ENCODE measurements around the gene CUL4B. TPM values are rescaled to one million over a fixed set of nuclear protein-coding genes. Genes with fewer than 3 reads are reported as not detected.

CUL4B gene
- total RNA-seq, 4 donors from 2014 or later = 51.5 to 72.6 (median 53.7) TPM

GRCh38 chrX:120514236-120514635, 46.5 kb downstream of the CUL4B start:
- no peak for TF ChIP-seq CTCF (IDR thresholded peaks at IDR 0.05; ENCODE audit: low read depth)

DNA sequence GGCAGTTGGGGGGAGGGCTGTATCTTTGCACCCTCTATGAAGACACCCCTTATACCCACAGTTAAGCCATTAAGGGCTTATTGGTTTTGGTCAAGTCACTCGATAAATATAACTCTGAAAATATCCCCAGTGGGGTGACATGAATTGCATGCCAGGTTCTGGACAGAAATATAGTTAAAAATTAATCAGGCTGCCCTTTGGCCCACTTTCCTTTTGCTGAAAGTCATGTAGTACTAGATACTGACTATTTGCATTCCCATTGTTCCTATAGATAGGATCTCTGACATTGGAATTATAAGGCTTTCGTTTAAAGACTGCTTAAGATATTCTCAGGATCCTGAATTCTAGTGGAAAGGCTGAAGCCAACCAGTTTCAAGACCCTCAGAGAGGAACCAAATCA, 48.1 kb downstream of the CUL4B start:
- TF ChIP-seq CTCF (IDR thresholded peaks at IDR 0.05; ENCODE audit: low read depth) = no peak

DNA sequence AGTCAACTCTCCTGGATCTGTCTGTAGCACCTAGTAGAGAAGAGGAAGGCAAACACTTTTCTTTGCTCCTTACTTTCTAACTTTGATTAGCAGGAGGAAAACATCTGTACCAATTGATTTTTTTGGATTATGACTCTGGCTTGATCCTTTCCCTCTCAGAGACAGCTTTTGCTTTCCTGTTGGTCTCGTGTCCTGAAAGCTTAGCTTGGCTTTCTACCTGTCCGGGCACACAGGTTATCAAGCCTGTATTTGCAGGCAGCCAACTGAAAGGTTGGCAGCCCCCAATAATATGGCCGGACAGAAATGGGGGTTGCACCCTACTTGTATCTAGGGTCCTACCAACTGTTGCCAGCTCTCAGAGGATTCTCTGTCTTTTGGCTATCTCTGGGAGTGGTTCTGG, 48.5 kb downstream of the CUL4B start:
- TF ChIP-seq CTCF (IDR thresholded peaks at IDR 0.05; ENCODE audit: low read depth) = no peak

GRCh38 chrX:120504569-120504968, 56.2 kb downstream of the CUL4B start:
- no peak for TF ChIP-seq CTCF (IDR thresholded peaks at IDR 0.05; ENCODE audit: low read depth)

DNA sequence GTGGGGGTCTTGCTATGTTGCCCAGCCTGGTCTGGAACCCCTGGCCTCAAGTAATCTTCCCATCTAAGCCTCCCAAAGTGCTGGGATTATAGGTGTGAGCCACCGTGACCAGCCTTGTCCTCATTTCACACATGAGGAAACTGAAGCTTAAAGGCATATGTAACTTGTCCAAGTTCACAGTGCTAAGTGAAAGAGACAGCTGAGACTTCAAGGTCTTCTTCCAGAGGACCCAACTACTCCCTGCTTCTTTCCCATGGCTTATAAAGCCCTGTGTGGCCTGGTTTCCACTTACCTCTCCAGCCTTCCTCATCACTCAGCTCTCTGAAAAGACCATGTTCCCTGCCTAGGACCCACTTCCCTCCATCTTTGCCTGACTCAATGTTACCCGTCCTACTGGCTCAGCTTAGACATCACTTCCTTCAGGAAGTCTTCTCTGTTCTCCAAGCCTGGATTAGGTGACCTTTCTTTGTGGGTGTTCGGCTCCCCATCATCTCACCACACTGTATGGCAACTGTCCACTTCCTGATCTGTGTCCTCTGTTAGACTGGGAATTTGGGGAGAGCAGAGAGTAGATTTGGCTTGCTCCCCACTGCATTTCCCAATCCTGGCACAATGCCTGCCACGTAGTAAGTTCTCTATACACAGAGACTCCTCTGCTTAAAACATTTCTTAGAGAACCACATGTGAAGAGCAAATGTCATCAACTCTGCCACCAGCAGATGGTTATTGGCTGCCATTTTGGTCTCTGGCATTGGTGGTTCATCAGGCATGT, 61.3 kb downstream of the CUL4B start:
- no peak for TF ChIP-seq CTCF (IDR thresholded peaks at IDR 0.05; ENCODE audit: low read depth)

DNA sequence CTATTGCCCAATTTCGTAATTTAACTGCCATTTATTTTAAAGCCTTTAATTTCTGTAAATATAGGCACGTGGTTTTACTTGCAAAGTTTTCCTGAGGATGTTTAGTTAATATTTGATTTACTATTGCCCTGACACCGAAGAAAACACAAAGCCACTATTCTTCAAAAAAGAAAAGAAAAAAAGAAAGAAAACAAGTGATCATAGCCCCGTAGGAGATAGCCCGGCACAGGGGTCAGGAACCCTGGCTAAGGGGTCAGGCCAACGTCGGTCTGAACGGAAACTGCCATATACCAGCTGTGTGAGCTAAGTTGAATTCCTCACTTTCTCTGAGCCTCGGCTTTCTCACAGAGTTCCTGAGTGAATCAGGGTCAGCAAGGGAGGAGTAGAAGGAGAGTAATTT, 74.0 kb downstream of the CUL4B start:
- TF ChIP-seq CTCF (IDR thresholded peaks at IDR 0.05; ENCODE audit: low read depth) = no peak

- TF ChIP-seq CTCF (IDR thresholded peaks at IDR 0.05; ENCODE audit: low read depth) = no peak
Observed at GRCh38 chrX:120485638-120486520, 74.9 kb downstream of the CUL4B start.
